ENCODE measurements around the gene HRH3. TPM values are rescaled to one million over a fixed set of nuclear protein-coding genes. Genes with fewer than 3 reads are reported as not detected.

The HRH3 gene
- polyA plus RNA-seq, 1 donor from 2014 or later, result 2.8 TPM

DNA sequence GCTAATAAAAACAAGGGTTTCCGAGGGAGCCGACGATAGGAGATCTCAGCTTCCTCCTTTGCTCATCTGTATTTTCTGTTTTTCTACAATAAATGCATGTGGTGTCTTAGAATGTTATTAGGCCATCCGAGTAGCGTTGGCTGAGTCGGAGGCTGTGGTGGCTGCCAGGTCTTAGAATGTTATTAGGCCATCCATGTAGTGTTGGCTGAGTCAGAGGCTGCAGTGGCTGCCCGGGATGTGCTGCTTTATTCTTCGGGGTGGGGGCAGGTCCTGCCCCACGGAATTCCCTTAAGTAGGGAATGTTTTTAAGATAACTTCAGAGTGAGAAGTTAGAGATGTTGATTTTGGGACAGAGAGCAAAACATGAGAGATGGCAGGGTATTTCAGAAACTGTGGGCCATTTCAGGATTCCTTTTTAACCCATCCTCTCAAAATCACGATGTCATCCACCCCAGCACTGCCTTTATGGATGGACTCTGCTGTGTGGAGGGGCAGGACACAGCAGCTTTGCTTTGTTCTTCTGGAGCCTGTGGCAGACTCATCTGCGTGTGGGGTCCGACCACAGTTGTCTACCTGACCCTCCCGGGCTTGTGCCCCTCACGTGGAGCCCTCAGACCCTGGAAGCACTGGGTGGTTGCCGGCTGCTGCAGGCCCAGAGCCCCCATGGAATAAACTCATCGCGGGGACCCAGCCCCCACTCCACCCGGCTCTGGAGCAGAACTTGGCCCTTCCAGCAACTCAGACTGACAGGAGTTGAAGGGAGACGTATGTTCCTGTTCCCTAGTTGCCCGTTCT is 38.6 kb upstream of the HRH3 start:
- H3K9ac ChIP-seq (ENCODE audit: low read length), result no peak overlapping the region
- no peaks in the 10 kb centered on the region for H4K20me1 ChIP-seq (ENCODE audit: insufficient read depth)
- no peak overlapping the region for H3K27ac ChIP-seq (ENCODE audit: low read length)
- no peaks in the 10 kb centered on the region for H3K9me2 ChIP-seq (ENCODE audit: insufficient read depth, low read length)
- peaks cover 9% of the 10 kb centered on the region for H3K79me2 ChIP-seq (replicated peaks; ENCODE audit: insufficient read depth, low read length)
- H2AFZ ChIP-seq (ENCODE audit: low read depth, low read length), result no peak overlapping the region
- no peak overlapping the region for H3K4me3 ChIP-seq (ENCODE audit: low read length)
- H3K27me3 ChIP-seq (ENCODE audit: insufficient read depth, low read depth, low read length), result no peaks in the 10 kb centered on the region
- H3F3A ChIP-seq (ENCODE audit: insufficient read depth, low read length, poor library complexity, severe bottlenecking), result no peaks in the 10 kb centered on the region
- TF ChIP-seq TAF1 (IDR thresholded peaks at IDR 0.05; ENCODE audit: low read depth) (no peak), MXI1 (conservative IDR thresholded peaks at IDR 0.05; ENCODE audit: poor library complexity, severe bottlenecking) (no peak), SMC3 (conservative IDR thresholded peaks at IDR 0.05; ENCODE audit: poor library complexity) (no peak), EP300 (conservative IDR thresholded peaks at IDR 0.05; ENCODE audit: poor library complexity, severe bottlenecking) (no peak), POLR2AphosphoS5 (IDR thresholded peaks at IDR 0.05) (no peak), EZH2 (IDR thresholded peaks at IDR 0.05; ENCODE audit: borderline replicate concordance, insufficient read depth, low read length, poor library complexity, severe bottlenecking) (no peak), RAD21 (conservative IDR thresholded peaks at IDR 0.05) (no peak)
- TF ChIP-seq, protein P1, sequence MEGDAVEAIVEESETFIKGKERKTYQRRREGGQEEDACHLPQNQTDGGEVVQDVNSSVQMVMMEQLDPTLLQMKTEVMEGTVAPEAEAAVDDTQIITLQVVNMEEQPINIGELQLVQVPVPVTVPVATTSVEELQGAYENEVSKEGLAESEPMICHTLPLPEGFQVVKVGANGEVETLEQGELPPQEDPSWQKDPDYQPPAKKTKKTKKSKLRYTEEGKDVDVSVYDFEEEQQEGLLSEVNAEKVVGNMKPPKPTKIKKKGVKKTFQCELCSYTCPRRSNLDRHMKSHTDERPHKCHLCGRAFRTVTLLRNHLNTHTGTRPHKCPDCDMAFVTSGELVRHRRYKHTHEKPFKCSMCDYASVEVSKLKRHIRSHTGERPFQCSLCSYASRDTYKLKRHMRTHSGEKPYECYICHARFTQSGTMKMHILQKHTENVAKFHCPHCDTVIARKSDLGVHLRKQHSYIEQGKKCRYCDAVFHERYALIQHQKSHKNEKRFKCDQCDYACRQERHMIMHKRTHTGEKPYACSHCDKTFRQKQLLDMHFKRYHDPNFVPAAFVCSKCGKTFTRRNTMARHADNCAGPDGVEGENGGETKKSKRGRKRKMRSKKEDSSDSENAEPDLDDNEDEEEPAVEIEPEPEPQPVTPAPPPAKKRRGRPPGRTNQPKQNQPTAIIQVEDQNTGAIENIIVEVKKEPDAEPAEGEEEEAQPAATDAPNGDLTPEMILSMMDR (IDR thresholded peaks at IDR 0.05; ENCODE audit: poor library complexity, severe bottlenecking), result no peak
- TF ChIP-seq, protein P2, sequence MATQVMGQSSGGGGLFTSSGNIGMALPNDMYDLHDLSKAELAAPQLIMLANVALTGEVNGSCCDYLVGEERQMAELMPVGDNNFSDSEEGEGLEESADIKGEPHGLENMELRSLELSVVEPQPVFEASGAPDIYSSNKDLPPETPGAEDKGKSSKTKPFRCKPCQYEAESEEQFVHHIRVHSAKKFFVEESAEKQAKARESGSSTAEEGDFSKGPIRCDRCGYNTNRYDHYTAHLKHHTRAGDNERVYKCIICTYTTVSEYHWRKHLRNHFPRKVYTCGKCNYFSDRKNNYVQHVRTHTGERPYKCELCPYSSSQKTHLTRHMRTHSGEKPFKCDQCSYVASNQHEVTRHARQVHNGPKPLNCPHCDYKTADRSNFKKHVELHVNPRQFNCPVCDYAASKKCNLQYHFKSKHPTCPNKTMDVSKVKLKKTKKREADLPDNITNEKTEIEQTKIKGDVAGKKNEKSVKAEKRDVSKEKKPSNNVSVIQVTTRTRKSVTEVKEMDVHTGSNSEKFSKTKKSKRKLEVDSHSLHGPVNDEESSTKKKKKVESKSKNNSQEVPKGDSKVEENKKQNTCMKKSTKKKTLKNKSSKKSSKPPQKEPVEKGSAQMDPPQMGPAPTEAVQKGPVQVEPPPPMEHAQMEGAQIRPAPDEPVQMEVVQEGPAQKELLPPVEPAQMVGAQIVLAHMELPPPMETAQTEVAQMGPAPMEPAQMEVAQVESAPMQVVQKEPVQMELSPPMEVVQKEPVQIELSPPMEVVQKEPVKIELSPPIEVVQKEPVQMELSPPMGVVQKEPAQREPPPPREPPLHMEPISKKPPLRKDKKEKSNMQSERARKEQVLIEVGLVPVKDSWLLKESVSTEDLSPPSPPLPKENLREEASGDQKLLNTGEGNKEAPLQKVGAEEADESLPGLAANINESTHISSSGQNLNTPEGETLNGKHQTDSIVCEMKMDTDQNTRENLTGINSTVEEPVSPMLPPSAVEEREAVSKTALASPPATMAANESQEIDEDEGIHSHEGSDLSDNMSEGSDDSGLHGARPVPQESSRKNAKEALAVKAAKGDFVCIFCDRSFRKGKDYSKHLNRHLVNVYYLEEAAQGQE (IDR thresholded peaks at IDR 0.05; ENCODE audit: borderline replicate concordance), result no peak
- no peak overlapping the region for H3K4me2 ChIP-seq (ENCODE audit: low read length)
- no peaks in the 10 kb centered on the region for H3K9me3 ChIP-seq (ENCODE audit: low read length)
- no peaks in the 10 kb centered on the region for H3K36me3 ChIP-seq (ENCODE audit: insufficient read depth, low read length)

- H3K9me2 ChIP-seq (ENCODE audit: insufficient read depth, low read length), result no peaks in the 10 kb centered on the region
- no peaks in the 10 kb centered on the region for H3K36me3 ChIP-seq (ENCODE audit: insufficient read depth, low read length)
Measured at GRCh38 chr20:62255976-62256375, 35.9 kb upstream of the HRH3 start.

More at GRCh38 chr20:62255976-62256375, 35.9 kb upstream of the HRH3 start:
- H3K9ac ChIP-seq (ENCODE audit: low read length), result no peak overlapping the region
- TF ChIP-seq EZH2 (IDR thresholded peaks at IDR 0.05; ENCODE audit: borderline replicate concordance, insufficient read depth, low read length, poor library complexity, severe bottlenecking), result no peak
- no peak for TF ChIP-seq TAF1 (IDR thresholded peaks at IDR 0.05; ENCODE audit: low read depth)
- TF ChIP-seq, protein P2 (IDR thresholded peaks at IDR 0.05; ENCODE audit: borderline replicate concordance), result no peak
- no peak for TF ChIP-seq POLR2AphosphoS5 (IDR thresholded peaks at IDR 0.05)
- no peak for TF ChIP-seq EP300 (conservative IDR thresholded peaks at IDR 0.05; ENCODE audit: poor library complexity, severe bottlenecking)
- no peak for TF ChIP-seq RAD21 (conservative IDR thresholded peaks at IDR 0.05)
- no peak for TF ChIP-seq MXI1 (conservative IDR thresholded peaks at IDR 0.05; ENCODE audit: poor library complexity, severe bottlenecking)
- TF ChIP-seq SMC3 (conservative IDR thresholded peaks at IDR 0.05; ENCODE audit: poor library complexity), result no peak
- TF ChIP-seq, protein P1 (IDR thresholded peaks at IDR 0.05; ENCODE audit: poor library complexity, severe bottlenecking), result no peak
- no peaks in the 10 kb centered on the region for H3K27me3 ChIP-seq (ENCODE audit: insufficient read depth, low read depth, low read length)
- no peaks in the 10 kb centered on the region for H3F3A ChIP-seq (ENCODE audit: insufficient read depth, low read length, poor library complexity, severe bottlenecking)
- H3K27ac ChIP-seq (ENCODE audit: low read length), result no peak overlapping the region
- H3K9me3 ChIP-seq (ENCODE audit: low read length), result no peaks in the 10 kb centered on the region
- no peak overlapping the region for H3K4me3 ChIP-seq (ENCODE audit: low read length)
- H2AFZ ChIP-seq (ENCODE audit: low read depth, low read length), result no peak overlapping the region
- no peaks in the 10 kb centered on the region for H4K20me1 ChIP-seq (ENCODE audit: insufficient read depth)
- no peak overlapping the region for H3K4me2 ChIP-seq (ENCODE audit: low read length)
- peaks cover 9% of the 10 kb centered on the region for H3K79me2 ChIP-seq (replicated peaks; ENCODE audit: insufficient read depth, low read length)
